ENCODE results near the gene ASPG.

DNA sequence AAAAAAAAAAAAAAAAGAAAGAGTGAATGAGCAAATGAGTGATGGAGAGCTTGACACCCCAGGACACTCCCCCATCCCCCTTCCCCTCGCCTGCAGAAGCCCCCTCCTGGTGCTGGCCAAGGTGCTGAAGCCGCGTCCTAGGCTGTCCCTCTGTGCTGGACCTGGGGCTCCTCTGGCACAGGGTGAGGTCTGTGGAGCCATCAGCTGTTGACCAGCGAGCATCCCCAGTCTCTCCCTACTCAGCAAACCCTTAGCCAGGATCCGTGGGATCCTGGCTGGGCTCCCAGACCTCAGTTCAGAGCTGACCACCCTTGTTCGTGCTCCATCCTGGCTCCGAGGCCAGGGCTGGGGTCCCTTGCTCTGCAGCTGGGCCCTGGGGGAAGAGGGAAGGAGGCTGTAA lies 47.5 kb downstream of the ASPG start:
- TF ChIP-seq, protein P1, sequence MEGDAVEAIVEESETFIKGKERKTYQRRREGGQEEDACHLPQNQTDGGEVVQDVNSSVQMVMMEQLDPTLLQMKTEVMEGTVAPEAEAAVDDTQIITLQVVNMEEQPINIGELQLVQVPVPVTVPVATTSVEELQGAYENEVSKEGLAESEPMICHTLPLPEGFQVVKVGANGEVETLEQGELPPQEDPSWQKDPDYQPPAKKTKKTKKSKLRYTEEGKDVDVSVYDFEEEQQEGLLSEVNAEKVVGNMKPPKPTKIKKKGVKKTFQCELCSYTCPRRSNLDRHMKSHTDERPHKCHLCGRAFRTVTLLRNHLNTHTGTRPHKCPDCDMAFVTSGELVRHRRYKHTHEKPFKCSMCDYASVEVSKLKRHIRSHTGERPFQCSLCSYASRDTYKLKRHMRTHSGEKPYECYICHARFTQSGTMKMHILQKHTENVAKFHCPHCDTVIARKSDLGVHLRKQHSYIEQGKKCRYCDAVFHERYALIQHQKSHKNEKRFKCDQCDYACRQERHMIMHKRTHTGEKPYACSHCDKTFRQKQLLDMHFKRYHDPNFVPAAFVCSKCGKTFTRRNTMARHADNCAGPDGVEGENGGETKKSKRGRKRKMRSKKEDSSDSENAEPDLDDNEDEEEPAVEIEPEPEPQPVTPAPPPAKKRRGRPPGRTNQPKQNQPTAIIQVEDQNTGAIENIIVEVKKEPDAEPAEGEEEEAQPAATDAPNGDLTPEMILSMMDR (tag by site-specific recombination; IDR thresholded peaks at IDR 0.05) = no peak
- no peak for TF ChIP-seq ZNF121 (tag by site-specific recombination; IDR thresholded peaks at IDR 0.05)
- no peak for TF ChIP-seq ZNF202 (tag by site-specific recombination; IDR thresholded peaks at IDR 0.05; ENCODE audit: borderline replicate concordance)
- no peak for TF ChIP-seq SP3 (tag by site-specific recombination; IDR thresholded peaks at IDR 0.05)
- TF ChIP-seq ZNF155 (tag by site-specific recombination; IDR thresholded peaks at IDR 0.05) = no peak
- TF ChIP-seq ZNF311 (tag by site-specific recombination; IDR thresholded peaks at IDR 0.05; ENCODE audit: borderline replicate concordance) = no peak

Measured in HEK293 (cell line).